Measurements from ENCODE around the gene PAFAH1B1. TPM values are rescaled to one million over a fixed set of nuclear protein-coding genes. Genes with fewer than 3 reads are reported as not detected.
A peak's percentile ranks its signal among the peaks of the same experiment; 100 is the strongest.

Gene PAFAH1B1
- total RNA-seq, 2 experiments from 2014 or later, result 120 to 123 TPM

GRCh38 chr17:2636169-2636930, 42.9 kb downstream of the PAFAH1B1 start:
- Mint-ChIP-seq H3K4me1 (ENCODE audit: low read depth) (peaks cover 53% of the 10 kb centered on the region), H3K4me3 (no peak overlapping the region), H3K27ac (peak overlapping the region; percentile 61), H3K27me3 (no peaks in the 10 kb centered on the region), H3K9me3 (no peaks in the 10 kb centered on the region), H3K36me3 (ENCODE audit: low read depth) (peaks cover 56% of the 10 kb centered on the region)
- intact Hi-C loops (cut with DNase I, micrococcal nuclease), result loop anchor here in 1 of 2 experiments (5.0 kb wide), 1 partner anchor 39 kb away; no protein-coding TSS in a partner anchor
- no peaks in the 10 kb centered on the region for H3K9me3 ChIP-seq (ENCODE audit: control insufficient read depth in 1 of 2, insufficient read depth in 1 of 2, low read length in 2 of 2)
- H3K4me1 ChIP-seq (ENCODE audit: insufficient read depth, low read length), result peaks cover 15% of the 10 kb centered on the region
- H3K4me3 ChIP-seq (ENCODE audit: low read length), result no peak overlapping the region
- peaks cover 44% of the 10 kb centered on the region for H3K36me3 ChIP-seq (ENCODE audit: insufficient read depth, low read length)
- no peak overlapping the region for H3K27ac ChIP-seq (ENCODE audit: low read depth in 1 of 2, low read length in 2 of 2)
- ChIA-PET CTCF (no interaction called here), POLR2A (no interaction called here)
- no peak for ATAC-seq (ENCODE audit: poor library complexity)
- no peaks in the 10 kb centered on the region for H3K27me3 ChIP-seq (ENCODE audit: control insufficient read depth in 1 of 2, insufficient read depth in 2 of 2, low read length in 2 of 2)
- no peak for TF ChIP-seq CTCF (IDR thresholded peaks at IDR 0.05)
- no peak for DNase-seq

- DNase-seq, result no peak
- Mint-ChIP-seq H3K36me3 (ENCODE audit: low read depth) (peaks cover 67% of the 10 kb centered on the region), H3K27ac (peak overlapping the region; percentile 61), H3K4me3 (no peak overlapping the region), H3K4me1 (ENCODE audit: low read depth) (peaks cover 50% of the 10 kb centered on the region), H3K9me3 (no peaks in the 10 kb centered on the region), H3K27me3 (no peaks in the 10 kb centered on the region)
- no peak for TF ChIP-seq CTCF (IDR thresholded peaks at IDR 0.05)
- H3K36me3 ChIP-seq (ENCODE audit: insufficient read depth, low read length), result peaks cover 54% of the 10 kb centered on the region
- peaks cover 11% of the 10 kb centered on the region for H3K4me1 ChIP-seq (ENCODE audit: insufficient read depth, low read length)
- H3K4me3 ChIP-seq (ENCODE audit: low read length), result no peak overlapping the region
- H3K9me3 ChIP-seq (ENCODE audit: control insufficient read depth in 1 of 2, insufficient read depth in 1 of 2, low read length in 2 of 2), result no peaks in the 10 kb centered on the region
- H3K27ac ChIP-seq (ENCODE audit: low read depth in 1 of 2, low read length in 2 of 2), result no peak overlapping the region
- ChIA-PET POLR2A (no interaction called here), CTCF (no interaction called here)
- no peaks in the 10 kb centered on the region for H3K27me3 ChIP-seq (ENCODE audit: control insufficient read depth in 1 of 2, insufficient read depth in 2 of 2, low read length in 2 of 2)
- intact Hi-C loops (cut with DNase I, micrococcal nuclease), result loop anchor here in 1 of 2 experiments (5.0 kb wide), 1 partner anchor 40 kb away; no protein-coding TSS in a partner anchor
- no peak for ATAC-seq (ENCODE audit: poor library complexity)
Observed at GRCh38 chr17:2637422-2637821, 44.0 kb downstream of the PAFAH1B1 start.

GRCh38 chr17:2644971-2645370, 51.5 kb downstream of the PAFAH1B1 start:
- ATAC-seq (ENCODE audit: poor library complexity) (no peak), DNase-seq (no peak)
- Mint-ChIP-seq H3K9me3 (no peaks in the 10 kb centered on the region), H3K27me3 (no peaks in the 10 kb centered on the region), H3K4me3 (no peak overlapping the region), H3K36me3 (ENCODE audit: low read depth) (peaks cover 65% of the 10 kb centered on the region), H3K4me1 (ENCODE audit: low read depth) (peaks cover 9% of the 10 kb centered on the region), H3K27ac (peak overlapping the region; percentile 4)
- intact Hi-C loops (cut with DNase I, micrococcal nuclease), result no loop called here
- Histone ChIP-seq H3K27me3 (ENCODE audit: control insufficient read depth in 1 of 2, insufficient read depth in 2 of 2, low read length in 2 of 2) (no peaks in the 10 kb centered on the region), H3K4me3 (ENCODE audit: low read length) (no peak overlapping the region), H3K36me3 (ENCODE audit: insufficient read depth, low read length) (peaks cover 58% of the 10 kb centered on the region), H3K4me1 (ENCODE audit: insufficient read depth, low read length) (no peaks in the 10 kb centered on the region), H3K9me3 (ENCODE audit: control insufficient read depth in 1 of 2, insufficient read depth in 1 of 2, low read length in 2 of 2) (no peaks in the 10 kb centered on the region), H3K27ac (ENCODE audit: low read depth in 1 of 2, low read length in 2 of 2) (no peak overlapping the region)
- no peak for TF ChIP-seq CTCF (IDR thresholded peaks at IDR 0.05)
- ChIA-PET CTCF (no interaction called here), POLR2A (no interaction called here)
